Progenitor cell of endocrine pancreas (in vitro differentiated cells): ENCODE results near the gene TNPO1. TPM values are rescaled to one million over a fixed set of nuclear protein-coding genes. Genes with fewer than 3 reads are reported as not detected.

ENCODE experiments used
- DNase-seq: peaks from one replicate; pipeline ENCODE4 v3.0.0; 2021; ENCODE audit warnings: low spot score; ENCODE audit not compliant: unreplicated experiment
- H3K27ac Mint-ChIP-seq: 2 replicates; pipeline ENCODE4 v1.8.0; 2021; ENCODE audit warnings: mild to moderate bottlenecking, moderate library complexity, mixed read lengths
- H3K27me3 Mint-ChIP-seq: 2 replicates; pipeline ENCODE4 v1.8.0; 2021; ENCODE audit warnings: mixed read lengths
- H3K36me3 Mint-ChIP-seq: 2 replicates; pipeline ENCODE4 v1.8.0; 2022; ENCODE audit warnings: mixed read lengths; ENCODE audit not compliant: insufficient read depth
- H3K4me1 Mint-ChIP-seq: 2 replicates; pipeline ENCODE4 v1.8.0; 2021; ENCODE audit warnings: low read depth, mixed read lengths
- H3K4me3 Mint-ChIP-seq: 2 replicates; pipeline ENCODE4 v1.8.0; 2021; ENCODE audit warnings: low read depth, mild to moderate bottlenecking, moderate library complexity, mixed read lengths
- H3K9me3 Mint-ChIP-seq: 2 replicates; pipeline ENCODE4 v1.8.0; 2021; ENCODE audit warnings: low read depth, mixed read lengths
- total RNA-seq: library from RNA; stranded (reverse); gene quantifications from 2 replicates; pipeline ENCODE4 v1.2.1, GENCODE V29; 2021
- TF ChIP-seq, protein P1 (sequence below): fragments of 200-600 bp; sonication (generic); IDR thresholded peaks from one replicate; pipeline ENCODE4 v1.5.0; 2021; ENCODE audit warnings: antibody characterized with exemption, mild to moderate bottlenecking; ENCODE audit not compliant: unreplicated experiment

TNPO1 gene
- total RNA-seq, 1 donor from 2014 or later: 149 TPM

DNA sequence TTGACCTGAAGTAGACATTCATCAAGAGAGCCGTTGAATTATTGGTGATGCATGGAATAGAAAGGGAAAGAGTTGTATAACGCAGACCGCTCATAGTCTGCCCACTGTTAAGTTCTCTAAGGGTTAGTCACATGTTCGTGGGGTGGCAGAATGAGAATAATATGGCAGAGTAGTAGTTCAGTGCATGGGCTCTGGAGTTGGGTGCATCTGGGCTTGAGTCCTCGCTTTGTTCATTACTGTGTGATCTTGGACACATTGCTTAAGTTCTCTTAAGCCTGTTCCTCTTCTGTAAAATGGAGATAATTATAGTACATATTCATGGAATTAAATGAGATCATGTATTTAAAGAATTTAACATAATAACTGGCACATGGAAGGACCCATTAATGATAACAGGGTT is 23.6 kb downstream of the TNPO1 start:
- no peak overlapping the region for H3K27ac Mint-ChIP-seq
- no peaks in the 10 kb centered on the region for H3K9me3 Mint-ChIP-seq
- TF ChIP-seq, protein P1, sequence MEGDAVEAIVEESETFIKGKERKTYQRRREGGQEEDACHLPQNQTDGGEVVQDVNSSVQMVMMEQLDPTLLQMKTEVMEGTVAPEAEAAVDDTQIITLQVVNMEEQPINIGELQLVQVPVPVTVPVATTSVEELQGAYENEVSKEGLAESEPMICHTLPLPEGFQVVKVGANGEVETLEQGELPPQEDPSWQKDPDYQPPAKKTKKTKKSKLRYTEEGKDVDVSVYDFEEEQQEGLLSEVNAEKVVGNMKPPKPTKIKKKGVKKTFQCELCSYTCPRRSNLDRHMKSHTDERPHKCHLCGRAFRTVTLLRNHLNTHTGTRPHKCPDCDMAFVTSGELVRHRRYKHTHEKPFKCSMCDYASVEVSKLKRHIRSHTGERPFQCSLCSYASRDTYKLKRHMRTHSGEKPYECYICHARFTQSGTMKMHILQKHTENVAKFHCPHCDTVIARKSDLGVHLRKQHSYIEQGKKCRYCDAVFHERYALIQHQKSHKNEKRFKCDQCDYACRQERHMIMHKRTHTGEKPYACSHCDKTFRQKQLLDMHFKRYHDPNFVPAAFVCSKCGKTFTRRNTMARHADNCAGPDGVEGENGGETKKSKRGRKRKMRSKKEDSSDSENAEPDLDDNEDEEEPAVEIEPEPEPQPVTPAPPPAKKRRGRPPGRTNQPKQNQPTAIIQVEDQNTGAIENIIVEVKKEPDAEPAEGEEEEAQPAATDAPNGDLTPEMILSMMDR: no peak
- H3K36me3 Mint-ChIP-seq: no peaks in the 10 kb centered on the region
- H3K27me3 Mint-ChIP-seq: no peaks in the 10 kb centered on the region
- no peak for DNase-seq
- H3K4me3 Mint-ChIP-seq: no peak overlapping the region
- peaks cover 9% of the 10 kb centered on the region for H3K4me1 Mint-ChIP-seq

DNA sequence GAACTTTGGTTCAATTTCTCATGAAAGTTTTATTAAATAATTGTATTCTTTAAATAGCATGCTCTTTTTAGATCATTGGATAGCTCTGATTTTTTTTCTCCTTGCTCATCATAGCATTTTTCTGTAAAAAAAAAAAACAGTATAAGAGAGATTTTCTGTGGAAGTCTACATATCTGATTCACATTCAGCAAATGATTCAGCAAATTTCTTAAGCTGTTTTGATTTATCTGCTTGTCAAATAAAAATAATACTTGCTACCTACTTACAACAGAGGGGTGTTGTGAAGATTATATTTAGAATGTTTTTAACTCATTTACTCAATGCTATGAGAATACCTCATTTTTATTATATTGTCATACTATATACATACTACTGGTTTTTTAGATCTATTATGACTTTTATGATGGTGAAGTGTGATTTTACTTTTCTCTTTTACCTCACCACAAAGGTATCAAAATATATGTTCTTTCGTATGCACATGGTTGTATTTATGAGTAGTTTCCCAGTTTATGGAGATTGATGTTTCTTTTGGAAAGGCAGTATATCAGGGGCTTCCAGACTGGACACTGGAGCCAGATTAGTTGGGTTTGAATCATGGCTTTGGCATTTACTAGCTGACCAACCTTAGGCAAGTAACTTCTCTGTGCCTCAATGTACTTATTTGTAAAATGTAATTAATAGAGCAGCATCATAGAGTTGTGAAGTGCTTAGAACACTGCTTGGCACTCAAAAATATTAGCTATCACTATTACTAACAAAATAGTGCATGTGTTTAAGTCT is 25.5 kb downstream of the TNPO1 start:
- TF ChIP-seq, protein P1: no peak
- Mint-ChIP-seq H3K36me3 (no peaks in the 10 kb centered on the region), H3K4me3 (no peak overlapping the region), H3K9me3 (no peaks in the 10 kb centered on the region), H3K27me3 (no peaks in the 10 kb centered on the region), H3K27ac (no peak overlapping the region), H3K4me1 (peaks cover 9% of the 10 kb centered on the region)
- DNase-seq: no peak

DNA sequence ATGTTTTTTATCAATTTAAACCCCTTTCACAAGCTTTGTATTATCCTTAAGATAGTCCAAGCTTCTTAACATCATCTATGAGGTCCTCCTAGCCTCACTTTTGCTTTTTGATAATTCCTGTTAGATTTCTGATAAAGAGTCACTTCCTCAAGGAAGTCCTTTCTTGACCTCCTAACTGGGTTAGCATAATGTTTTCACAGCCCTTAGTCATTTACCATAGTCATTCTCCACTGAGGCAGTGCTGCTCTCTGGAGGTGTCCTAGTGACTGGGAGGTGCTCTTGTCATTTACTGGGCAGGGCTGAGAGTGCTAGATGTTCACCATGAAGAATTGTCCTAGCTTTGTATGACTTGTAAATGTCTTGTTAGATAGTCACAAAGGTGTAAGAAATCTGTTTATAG is 26.4 kb downstream of the TNPO1 start:
- Mint-ChIP-seq H3K4me3 (no peak overlapping the region), H3K36me3 (no peaks in the 10 kb centered on the region), H3K27me3 (no peaks in the 10 kb centered on the region), H3K4me1 (peaks cover 14% of the 10 kb centered on the region), H3K9me3 (no peaks in the 10 kb centered on the region), H3K27ac (peak overlapping the region; percentile 9)
- no peak for DNase-seq
- TF ChIP-seq, protein P1: no peak

DNA sequence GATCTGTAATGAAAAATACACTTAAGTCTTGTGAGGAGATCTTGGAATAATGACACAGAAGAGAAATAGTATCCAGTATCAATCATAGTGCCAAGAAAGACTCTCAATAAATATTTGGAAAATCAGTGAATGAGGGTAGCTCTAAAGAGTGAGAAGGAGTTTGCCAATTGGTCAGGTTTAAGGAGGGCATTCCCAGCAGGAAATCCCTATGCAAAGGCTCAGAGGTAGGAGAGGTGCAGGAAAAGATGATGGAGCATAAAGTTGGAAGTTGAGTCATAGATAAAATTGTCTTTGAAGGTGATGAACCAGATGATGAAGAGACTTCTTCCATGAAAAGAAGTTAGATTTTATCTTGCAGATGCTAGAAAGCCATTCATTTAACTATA is 27.8 kb downstream of the TNPO1 start:
- TF ChIP-seq, protein P1: no peak
- no peaks in the 10 kb centered on the region for H3K36me3 Mint-ChIP-seq
- H3K27ac Mint-ChIP-seq: no peak overlapping the region
- no peak overlapping the region for H3K4me3 Mint-ChIP-seq
- H3K4me1 Mint-ChIP-seq: peaks cover 16% of the 10 kb centered on the region
- H3K9me3 Mint-ChIP-seq: no peaks in the 10 kb centered on the region
- no peaks in the 10 kb centered on the region for H3K27me3 Mint-ChIP-seq
- no peak for DNase-seq

DNA sequence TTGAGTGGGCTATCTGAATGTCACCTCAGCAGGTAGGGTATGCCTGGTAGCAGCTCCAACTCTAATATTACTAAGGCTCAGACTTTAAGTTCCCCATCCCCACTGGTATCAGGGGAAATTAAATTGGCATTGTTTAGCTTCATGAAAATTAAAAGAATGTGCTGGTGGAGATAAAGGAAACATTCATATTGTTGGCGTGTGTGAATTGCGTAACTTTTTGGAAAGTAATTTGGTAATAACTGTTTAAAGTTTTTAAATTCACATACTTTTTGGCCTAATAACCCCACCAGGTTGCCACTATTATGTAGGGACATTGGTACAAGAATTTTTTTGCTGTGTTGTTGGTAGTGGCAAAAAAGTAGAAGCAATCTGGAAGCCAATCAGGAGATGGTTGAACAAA is 29.4 kb downstream of the TNPO1 start:
- DNase-seq: no peak
- H3K4me1 Mint-ChIP-seq: peaks cover 24% of the 10 kb centered on the region
- no peak overlapping the region for H3K27ac Mint-ChIP-seq
- TF ChIP-seq, protein P1: no peak
- no peaks in the 10 kb centered on the region for H3K27me3 Mint-ChIP-seq
- no peak overlapping the region for H3K4me3 Mint-ChIP-seq
- no peaks in the 10 kb centered on the region for H3K9me3 Mint-ChIP-seq
- no peaks in the 10 kb centered on the region for H3K36me3 Mint-ChIP-seq
